Osteoblast (primary cell): ENCODE data around the gene ALAS1. TPM values are rescaled to one million over a fixed set of nuclear protein-coding genes. Genes with fewer than 3 reads are reported as not detected.

Source experiments
- DNase-seq: peaks from one replicate; pipeline ENCODE4 v3.0.0; 2011; ENCODE audit warnings: low spot score, mixed read lengths; ENCODE audit not compliant: insufficient read length; ENCODE audit errors: missing footprints
- H2AFZ ChIP-seq: 2 replicates; pipeline ENCODE4 v1.6.0; 2011; ENCODE audit warnings: mild to moderate bottlenecking, low read length
- H3K27ac ChIP-seq: 2 replicates; pipeline ENCODE4 v1.5.1; 2011; ENCODE audit warnings: mild to moderate bottlenecking, low read depth, low read length, moderate library complexity
- H3K27me3 ChIP-seq: 2 replicates; pipeline ENCODE4 v1.6.0; 2012; ENCODE audit warnings: mild to moderate bottlenecking, control low read depth, inconsistent platforms, low read length, moderate library complexity; ENCODE audit not compliant: insufficient read depth
- H3K36me3 ChIP-seq: 2 replicates; pipeline ENCODE4 v1.5.1; 2011; ENCODE audit warnings: mild to moderate bottlenecking, low read length, control low read depth, moderate library complexity; ENCODE audit not compliant: insufficient read depth
- H3K4me1 ChIP-seq: 2 replicates; pipeline ENCODE4 v1.5.1; 2011; ENCODE audit warnings: mild to moderate bottlenecking, low read length, control low read depth, moderate library complexity; ENCODE audit not compliant: insufficient read depth
- H3K4me2 ChIP-seq: 2 replicates; pipeline ENCODE4 v1.6.0; 2011; ENCODE audit warnings: mild to moderate bottlenecking, low read length; ENCODE audit not compliant: insufficient read depth
- H3K4me3 ChIP-seq: fragments of 200-600 bp; sonication (generic); 3 replicates; pipeline ENCODE4 v1.5.1; 2012; ENCODE audit warnings: mild to moderate bottlenecking, low read length, inconsistent platforms; ENCODE audit not compliant: insufficient read depth
- H3K79me2 ChIP-seq: 2 replicates; pipeline ENCODE4 v1.6.0; 2012; ENCODE audit warnings: mild to moderate bottlenecking, low read length, control low read depth, inconsistent platforms; ENCODE audit not compliant: insufficient read depth
- H3K9me3 ChIP-seq: 2 replicates; pipeline ENCODE4 v1.5.1; 2011; ENCODE audit warnings: low read depth, low read length, control low read depth
- H4K20me1 ChIP-seq: 2 replicates; pipeline ENCODE4 v1.6.0; 2012; ENCODE audit warnings: mild to moderate bottlenecking, low read length, control low read depth; ENCODE audit not compliant: insufficient read depth
- total RNA-seq: library from RNA; depleted of rRNA; stranded (reverse); fragments of >200 nt; gene quantifications from 2 replicates; pipeline ENCODE4 v1.2.3, GENCODE V29; 2012
- TF ChIP-seq, protein P1 (sequence below): IDR thresholded peaks from 2 replicates; pipeline ENCODE4 v1.5.1; 2011; ENCODE audit warnings: mild to moderate bottlenecking, low read depth, low read length, moderate library complexity; ENCODE audit errors: extremely low read depth

The ALAS1 gene
- 35.4 and 39.1 TPM in 2 replicates for total RNA-seq

DNA sequence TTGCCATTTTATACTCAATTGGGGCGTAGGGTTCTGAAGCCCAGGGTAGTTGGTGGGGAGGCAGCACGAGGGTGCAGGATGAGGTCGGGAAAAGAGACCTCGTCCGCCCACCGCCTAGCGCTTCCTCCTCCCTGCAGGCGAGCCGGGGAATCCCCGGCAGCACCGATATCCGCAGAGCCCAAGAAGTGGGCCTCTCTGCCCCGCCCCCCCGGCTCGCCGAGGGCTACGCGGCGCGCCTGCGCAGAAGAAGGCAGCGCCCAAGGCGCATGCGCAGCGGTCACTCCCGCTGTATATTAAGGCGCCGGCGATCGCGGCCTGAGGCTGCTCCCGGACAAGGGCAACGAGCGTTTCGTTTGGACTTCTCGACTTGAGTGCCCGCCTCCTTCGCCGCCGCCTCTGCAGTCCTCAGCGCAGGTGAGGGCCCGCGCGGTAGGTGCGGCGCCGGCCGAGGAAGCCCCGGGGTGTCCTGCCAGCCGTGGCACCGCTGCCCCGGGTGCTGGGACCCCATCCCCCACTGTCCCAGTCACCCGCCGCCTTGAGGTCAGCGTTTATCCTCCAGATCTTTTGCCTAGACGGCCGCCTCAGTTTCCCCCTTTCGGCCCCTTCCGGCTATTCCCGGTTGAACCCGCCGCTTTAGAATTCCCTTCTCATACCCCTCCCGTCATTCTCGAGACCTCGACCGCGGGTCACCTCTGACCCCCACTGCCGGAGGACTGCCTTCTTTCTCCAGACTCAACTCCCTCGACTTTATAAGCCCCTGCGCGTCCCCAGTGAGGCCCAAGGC is at the start of gene ALAS1:
TSS of gene ALAS1 (plus strand) at position 319 of the 784 bp plus-strand sequence. CDS start 1,082 bp downstream, outside the sequence.
- Histone ChIP-seq H3K27ac (peak within 1 kb of the TSS; percentile 49), H3K4me1 (peaks cover 28% of the 10 kb centered on the region), H3K9me3 (no peaks in the 10 kb centered on the region), H3K36me3 (peaks cover 30% of the 10 kb centered on the region), H3K4me3 (peak within 1 kb of the TSS; percentile 84), H3K27me3 (no peaks in the 10 kb centered on the region), H4K20me1 (peaks cover 11% of the 10 kb centered on the region), H2AFZ (peak within 1 kb of the TSS; percentile 94), H3K79me2 (peaks cover 19% of the 10 kb centered on the region), H3K4me2 (peak within 1 kb of the TSS; percentile 86)
- DNase-seq = peak; percentile 99
- TF ChIP-seq, protein P1, sequence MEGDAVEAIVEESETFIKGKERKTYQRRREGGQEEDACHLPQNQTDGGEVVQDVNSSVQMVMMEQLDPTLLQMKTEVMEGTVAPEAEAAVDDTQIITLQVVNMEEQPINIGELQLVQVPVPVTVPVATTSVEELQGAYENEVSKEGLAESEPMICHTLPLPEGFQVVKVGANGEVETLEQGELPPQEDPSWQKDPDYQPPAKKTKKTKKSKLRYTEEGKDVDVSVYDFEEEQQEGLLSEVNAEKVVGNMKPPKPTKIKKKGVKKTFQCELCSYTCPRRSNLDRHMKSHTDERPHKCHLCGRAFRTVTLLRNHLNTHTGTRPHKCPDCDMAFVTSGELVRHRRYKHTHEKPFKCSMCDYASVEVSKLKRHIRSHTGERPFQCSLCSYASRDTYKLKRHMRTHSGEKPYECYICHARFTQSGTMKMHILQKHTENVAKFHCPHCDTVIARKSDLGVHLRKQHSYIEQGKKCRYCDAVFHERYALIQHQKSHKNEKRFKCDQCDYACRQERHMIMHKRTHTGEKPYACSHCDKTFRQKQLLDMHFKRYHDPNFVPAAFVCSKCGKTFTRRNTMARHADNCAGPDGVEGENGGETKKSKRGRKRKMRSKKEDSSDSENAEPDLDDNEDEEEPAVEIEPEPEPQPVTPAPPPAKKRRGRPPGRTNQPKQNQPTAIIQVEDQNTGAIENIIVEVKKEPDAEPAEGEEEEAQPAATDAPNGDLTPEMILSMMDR = no peak

DNA sequence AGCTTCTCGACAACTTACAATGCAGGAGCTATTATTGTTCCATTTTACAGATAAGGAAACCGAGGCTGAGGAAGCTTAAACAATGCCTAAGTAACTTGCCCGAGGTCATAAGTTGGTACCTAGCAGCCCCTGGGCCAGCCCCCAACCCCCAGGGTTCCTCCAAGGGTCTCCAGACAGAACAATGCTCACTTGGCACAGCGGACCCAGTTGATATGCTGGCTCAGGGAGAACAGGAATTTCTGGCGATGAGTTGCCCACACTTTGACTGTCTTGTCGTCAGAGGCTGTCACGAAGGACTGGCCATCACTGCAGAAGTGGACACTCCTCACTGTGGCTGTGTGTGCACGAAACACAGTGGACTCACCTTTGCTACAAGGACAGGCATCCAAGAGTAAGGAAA is 48.9 kb upstream of the ALAS1 start:
- no peak overlapping the region for H2AFZ ChIP-seq
- H3K27ac ChIP-seq = no peak overlapping the region
- H3K9me3 ChIP-seq = no peaks in the 10 kb centered on the region
- peaks cover 10% of the 10 kb centered on the region for H3K4me1 ChIP-seq
- H3K36me3 ChIP-seq = peaks cover 25% of the 10 kb centered on the region
- no peaks in the 10 kb centered on the region for H4K20me1 ChIP-seq
- H3K79me2 ChIP-seq = peaks cover 35% of the 10 kb centered on the region
- H3K4me2 ChIP-seq = no peak overlapping the region
- no peak overlapping the region for H3K4me3 ChIP-seq
- TF ChIP-seq, protein P1 = no peak
- no peak for DNase-seq
- H3K27me3 ChIP-seq = no peaks in the 10 kb centered on the region

- TF ChIP-seq, protein P1 = no peak
- no peak overlapping the region for H3K4me3 ChIP-seq
- H3K36me3 ChIP-seq = peaks cover 25% of the 10 kb centered on the region
Measured at GRCh38 chr3:52149726-52150125, 48.2 kb upstream of the ALAS1 start.

GRCh38 chr3:52150357-52150756 is 47.6 kb upstream of the ALAS1 start:
- H3K27ac ChIP-seq = no peak overlapping the region
- no peak for DNase-seq

More at GRCh38 chr3:52149726-52150125, 48.2 kb upstream of the ALAS1 start:
- H3K79me2 ChIP-seq = peaks cover 36% of the 10 kb centered on the region
- DNase-seq = no peak
- H3K4me2 ChIP-seq = no peak overlapping the region
- no peaks in the 10 kb centered on the region for H4K20me1 ChIP-seq
- H2AFZ ChIP-seq = no peak overlapping the region
- no peaks in the 10 kb centered on the region for H3K27me3 ChIP-seq
- H3K27ac ChIP-seq = no peak overlapping the region
- H3K9me3 ChIP-seq = no peaks in the 10 kb centered on the region
- peaks cover 10% of the 10 kb centered on the region for H3K4me1 ChIP-seq

More at GRCh38 chr3:52150357-52150756, 47.6 kb upstream of the ALAS1 start:
- peaks cover 19% of the 10 kb centered on the region for H3K36me3 ChIP-seq
- H2AFZ ChIP-seq = no peak overlapping the region
- peaks cover 36% of the 10 kb centered on the region for H3K79me2 ChIP-seq
- TF ChIP-seq, protein P1 = no peak
- no peak overlapping the region for H3K4me2 ChIP-seq
- H3K4me1 ChIP-seq = peaks cover 15% of the 10 kb centered on the region
- no peaks in the 10 kb centered on the region for H3K9me3 ChIP-seq
- no peaks in the 10 kb centered on the region for H3K27me3 ChIP-seq
- no peaks in the 10 kb centered on the region for H4K20me1 ChIP-seq
- H3K4me3 ChIP-seq = no peak overlapping the region
